AG10803 (cell line): Measurements from ENCODE around the gene EDRF1.

Source experiments
- DNase-seq: peaks from one replicate; pipeline ENCODE4 v3.0.0; 2010; ENCODE audit warnings: low read depth
- H3K4me3 ChIP-seq: 2 replicates; pipeline ENCODE4 v1.5.1; 2011; ENCODE audit warnings: mild to moderate bottlenecking, low read length, control low read depth
- CTCF ChIP-seq: conservative IDR thresholded peaks from 2 replicates; pipeline ENCODE4 v1.5.1; 2011; ENCODE audit warnings: mild to moderate bottlenecking, low read length, control low read depth, inconsistent platforms

EDRF1 gene

GRCh38 chr10:125765835-125766234 is 46.3 kb downstream of the EDRF1 start:
- DNase-seq: no peak
- no peak overlapping the region for H3K4me3 ChIP-seq
- TF ChIP-seq CTCF: no peak

- no peak for DNase-seq
- no peak overlapping the region for H3K4me3 ChIP-seq
- TF ChIP-seq CTCF: no peak
Observed at GRCh38 chr10:125766511-125766910, 47.0 kb downstream of the EDRF1 start.

- peak; percentile 40 for DNase-seq
- no peak overlapping the region for H3K4me3 ChIP-seq
- no peak for TF ChIP-seq CTCF
Observed at GRCh38 chr10:125768219-125768855, 48.8 kb downstream of the EDRF1 start.

GRCh38 chr10:125769175-125769574 is 49.7 kb downstream of the EDRF1 start:
- no peak for DNase-seq
- H3K4me3 ChIP-seq: no peak overlapping the region
- TF ChIP-seq CTCF: no peak

- no peak for TF ChIP-seq CTCF
- no peak overlapping the region for H3K4me3 ChIP-seq
- DNase-seq: no peak
Observed at GRCh38 chr10:125770844-125771243, 51.3 kb downstream of the EDRF1 start.

GRCh38 chr10:125772112-125772863 is 52.8 kb downstream of the EDRF1 start:
- no peak for DNase-seq
- H3K4me3 ChIP-seq: no peak overlapping the region
- no peak for TF ChIP-seq CTCF

GRCh38 chr10:125772864-125773180 is 53.3 kb downstream of the EDRF1 start:
- no peak for TF ChIP-seq CTCF
- no peak overlapping the region for H3K4me3 ChIP-seq
- DNase-seq: no peak
